ENCODE data around the gene DDX56. TPM values are rescaled to one million over a fixed set of nuclear protein-coding genes. Genes with fewer than 3 reads are reported as not detected.

DDX56 gene
- total RNA-seq, 1 donor, result 48.4 TPM

DNA sequence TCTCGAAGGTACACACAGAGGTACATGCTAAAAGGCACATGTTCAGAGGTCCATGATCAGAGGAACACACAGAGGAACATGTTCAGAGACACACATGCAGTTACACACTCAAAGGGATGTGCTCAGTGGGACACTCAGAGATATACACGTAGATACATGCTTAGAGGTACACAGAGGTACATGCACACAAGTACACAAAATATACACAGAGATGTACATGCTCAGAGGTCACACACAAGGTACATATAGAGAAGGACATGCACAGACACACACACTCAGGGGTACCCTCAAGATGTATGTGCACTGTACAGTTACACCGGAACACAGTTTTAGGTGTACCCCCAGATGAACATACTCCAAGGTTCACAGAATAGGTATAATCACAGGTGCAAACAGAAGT lies 51.4 kb downstream of the DDX56 start:
- TF ChIP-seq, protein P1, sequence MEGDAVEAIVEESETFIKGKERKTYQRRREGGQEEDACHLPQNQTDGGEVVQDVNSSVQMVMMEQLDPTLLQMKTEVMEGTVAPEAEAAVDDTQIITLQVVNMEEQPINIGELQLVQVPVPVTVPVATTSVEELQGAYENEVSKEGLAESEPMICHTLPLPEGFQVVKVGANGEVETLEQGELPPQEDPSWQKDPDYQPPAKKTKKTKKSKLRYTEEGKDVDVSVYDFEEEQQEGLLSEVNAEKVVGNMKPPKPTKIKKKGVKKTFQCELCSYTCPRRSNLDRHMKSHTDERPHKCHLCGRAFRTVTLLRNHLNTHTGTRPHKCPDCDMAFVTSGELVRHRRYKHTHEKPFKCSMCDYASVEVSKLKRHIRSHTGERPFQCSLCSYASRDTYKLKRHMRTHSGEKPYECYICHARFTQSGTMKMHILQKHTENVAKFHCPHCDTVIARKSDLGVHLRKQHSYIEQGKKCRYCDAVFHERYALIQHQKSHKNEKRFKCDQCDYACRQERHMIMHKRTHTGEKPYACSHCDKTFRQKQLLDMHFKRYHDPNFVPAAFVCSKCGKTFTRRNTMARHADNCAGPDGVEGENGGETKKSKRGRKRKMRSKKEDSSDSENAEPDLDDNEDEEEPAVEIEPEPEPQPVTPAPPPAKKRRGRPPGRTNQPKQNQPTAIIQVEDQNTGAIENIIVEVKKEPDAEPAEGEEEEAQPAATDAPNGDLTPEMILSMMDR (IDR thresholded peaks at IDR 0.05; ENCODE audit: insufficient read depth, low read length), result no peak
- H3K4me3 ChIP-seq (ENCODE audit: low read depth, low read length), result no peak overlapping the region
- DNase-seq (ENCODE audit: low read depth), result no peak

- no peak overlapping the region for H3K4me3 ChIP-seq (ENCODE audit: low read depth, low read length)
- TF ChIP-seq, protein P1 (IDR thresholded peaks at IDR 0.05; ENCODE audit: insufficient read depth, low read length), result no peak
- DNase-seq (ENCODE audit: low read depth), result no peak
Observed at GRCh38 chr7:44521347-44522095, 52.2 kb downstream of the DDX56 start.

GRCh38 chr7:44520574-44520973 lies 53.1 kb downstream of the DDX56 start:
- TF ChIP-seq, protein P1 (IDR thresholded peaks at IDR 0.05; ENCODE audit: insufficient read depth, low read length), result no peak
- H3K4me3 ChIP-seq (ENCODE audit: low read depth, low read length), result no peak overlapping the region
- no peak for DNase-seq (ENCODE audit: low read depth)

GRCh38 chr7:44519546-44519945 lies 54.2 kb downstream of the DDX56 start:
- H3K4me3 ChIP-seq (ENCODE audit: low read depth, low read length), result no peak overlapping the region
- no peak for DNase-seq (ENCODE audit: low read depth)
- TF ChIP-seq, protein P1 (IDR thresholded peaks at IDR 0.05; ENCODE audit: insufficient read depth, low read length), result no peak

- H3K4me3 ChIP-seq (ENCODE audit: low read depth, low read length), result no peak overlapping the region
- no peak for DNase-seq (ENCODE audit: low read depth)
- TF ChIP-seq, protein P1 (IDR thresholded peaks at IDR 0.05; ENCODE audit: insufficient read depth, low read length), result no peak
Observed at GRCh38 chr7:44518761-44519160, 54.9 kb downstream of the DDX56 start.

- H3K4me3 ChIP-seq (ENCODE audit: low read depth, low read length), result no peak overlapping the region
- no peak for DNase-seq (ENCODE audit: low read depth)
- TF ChIP-seq, protein P1 (IDR thresholded peaks at IDR 0.05; ENCODE audit: insufficient read depth, low read length), result no peak
Observed at GRCh38 chr7:44517175-44517574, 56.5 kb downstream of the DDX56 start.

Other genes starting within 250 kb of the DDX56 start
- gene CAMK2B, start 248.3 kb downstream of the DDX56 start, total RNA-seq (ENCODE audit: low replicate concordance), result 6.4 TPM in 1 of 2 replicates, not detected in the other
- 47.1 and 122 TPM in 2 replicates for gene NUDCD3, start 83.2 kb downstream of the DDX56 start, total RNA-seq (ENCODE audit: low replicate concordance)
- gene NPC1L1, start 32.6 kb downstream of the DDX56 start, total RNA-seq (ENCODE audit: low replicate concordance), result under 0.01 TPM in 1 of 2 replicates, not detected in the other
- gene TMED4, start 8.3 kb upstream of the DDX56 start, total RNA-seq (ENCODE audit: low replicate concordance), result 48.3 and 78.5 TPM in 2 replicates
- 26.2 and 85.6 TPM in 2 replicates for gene OGDH, start 32.7 kb upstream of the DDX56 start, total RNA-seq (ENCODE audit: low replicate concordance)
- gene ZMIZ2, start 174.9 kb upstream of the DDX56 start, total RNA-seq (ENCODE audit: low replicate concordance), result 2.9 and 18.3 TPM in 2 replicates
- 1,562 and 2,915 TPM in 2 replicates for gene PPIA, start 222.8 kb upstream of the DDX56 start, total RNA-seq (ENCODE audit: low replicate concordance)